Duodenal mucosa (tissue), 2 donors: ENCODE results near the gene RB1.

Experiments used
- H3K27ac ChIP-seq: one replicate; pipeline ENCODE4 v1.7.0; 2013; ENCODE audit warnings: low read depth, low read length
- H3K27me3 ChIP-seq, 2 donors: one replicate each; pipeline ENCODE4 v1.7.0; 2013; ENCODE audit warnings: low read length in 2 of 2, control low read depth in 1 of 2; ENCODE audit not compliant: insufficient read depth in 2 of 2, control insufficient read depth in 1 of 2
- H3K36me3 ChIP-seq, 2 donors: one replicate each; pipeline ENCODE4 v1.7.0; 2013; ENCODE audit warnings: low read length in 2 of 2, control low read depth in 1 of 2; ENCODE audit not compliant: insufficient read depth in 2 of 2, control insufficient read depth in 1 of 2
- H3K4me1 ChIP-seq, 2 donors: one replicate each; pipeline ENCODE4 v1.7.0; 2013; ENCODE audit warnings: low read length in 2 of 2, control low read depth in 1 of 2; ENCODE audit not compliant: insufficient read depth in 2 of 2, control insufficient read depth in 1 of 2
- H3K4me3 ChIP-seq, 2 donors: one replicate each; pipeline ENCODE4 v1.7.0; 2013; ENCODE audit warnings: low read length in 2 of 2, low read depth in 1 of 2
- H3K9ac ChIP-seq, 2 donors: one replicate each; pipeline ENCODE4 v1.7.0; 2013; ENCODE audit warnings: low read length in 2 of 2, low read depth in 1 of 2
- H3K9me3 ChIP-seq, 2 donors: one replicate each; pipeline ENCODE4 v1.7.0; 2013; ENCODE audit warnings: low read length in 2 of 2, control low read depth in 1 of 2; ENCODE audit not compliant: control insufficient read depth in 1 of 2

The RB1 gene

DNA sequence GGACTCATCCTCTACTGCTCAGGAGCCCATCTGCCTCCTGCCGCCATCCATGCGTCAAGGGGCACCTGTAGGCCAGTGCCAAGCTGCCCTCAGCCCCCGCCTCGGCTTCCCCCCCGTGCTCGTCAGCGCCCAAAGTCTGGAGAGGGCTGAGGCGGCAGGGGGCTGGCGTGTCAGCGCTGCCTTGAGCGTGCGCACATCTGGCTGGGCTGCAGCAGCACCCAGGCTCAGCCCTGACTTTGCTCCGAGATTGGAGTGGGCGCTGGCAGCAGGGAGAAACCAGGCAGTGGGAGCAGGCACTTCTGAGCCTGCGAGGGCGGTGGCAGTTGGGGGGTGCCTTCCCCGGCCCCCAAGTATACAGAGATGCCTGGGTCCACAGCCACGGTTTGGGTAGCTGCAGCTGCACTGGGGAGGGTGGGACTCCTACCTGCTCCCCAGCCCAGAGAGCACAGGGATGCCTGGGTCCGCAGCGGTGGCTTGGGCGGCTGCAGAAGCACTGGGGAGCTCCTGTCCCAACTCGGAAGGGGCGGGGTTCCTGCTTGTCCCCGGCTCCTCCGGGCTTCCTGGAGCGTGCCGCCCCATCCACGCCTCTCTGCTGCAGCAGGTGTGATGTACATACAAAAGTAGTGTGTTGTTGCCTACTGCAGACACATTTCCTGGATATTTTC lies 154.2 kb downstream of the RB1 start:
- H3K27me3 ChIP-seq = no peaks in the 10 kb centered on the region
- H3K9me3 ChIP-seq = no peaks in the 10 kb centered on the region
- no peak overlapping the region for H3K9ac ChIP-seq
- H3K4me3 ChIP-seq = no peak overlapping the region
- no peak overlapping the region for H3K27ac ChIP-seq
- no peaks in the 10 kb centered on the region for H3K4me1 ChIP-seq
- peaks cover 17 to 41% of the 10 kb centered on the region in 2 donors for H3K36me3 ChIP-seq

DNA sequence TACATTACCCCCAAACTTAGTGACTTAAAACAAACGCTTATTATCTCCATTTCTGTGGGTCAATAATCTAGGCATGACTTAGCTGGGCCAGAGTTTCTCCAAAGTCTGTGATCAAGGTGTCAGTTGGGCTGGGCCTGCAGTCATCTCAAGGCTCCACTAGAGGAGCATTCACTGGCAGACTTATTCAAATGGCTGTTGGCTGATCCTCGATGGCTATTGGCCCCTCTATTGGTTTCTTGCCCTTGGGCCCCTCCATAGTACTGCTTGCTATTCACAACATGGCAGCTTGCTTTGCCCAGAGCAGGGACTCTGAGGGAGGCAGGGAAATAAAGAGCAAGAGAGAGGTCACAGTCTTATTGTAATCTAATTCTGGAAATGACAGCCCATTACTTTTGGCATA lies 171.7 kb downstream of the RB1 start:
- Histone ChIP-seq H3K9me3 (no peaks in the 10 kb centered on the region), H3K27me3 (no peaks in the 10 kb centered on the region), H3K4me3 (no peak overlapping the region), H3K36me3 (peaks cover 5 to 6% of the 10 kb centered on the region in 2 donors), H3K4me1 (no peaks in the 10 kb centered on the region), H3K9ac (no peak overlapping the region), H3K27ac (no peak overlapping the region)

DNA sequence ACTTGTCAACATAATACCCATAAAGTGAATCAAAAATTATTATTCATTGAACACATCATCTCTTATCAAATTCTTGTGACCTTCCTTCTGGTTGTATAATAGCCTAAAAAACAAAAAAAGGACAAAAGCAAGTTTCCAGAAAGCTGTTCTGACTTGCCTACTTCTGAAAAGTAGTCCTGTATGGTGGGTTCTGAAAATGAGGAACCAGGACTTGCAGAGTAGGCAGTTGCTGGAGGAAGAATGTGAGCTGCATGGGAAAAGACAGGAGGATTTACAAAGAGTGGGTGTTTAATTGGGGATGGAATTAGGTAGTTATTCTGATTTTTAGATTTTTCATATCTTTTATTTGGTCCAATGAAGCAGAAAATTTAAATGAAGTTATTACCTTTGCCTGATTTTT lies 172.7 kb downstream of the RB1 start:
- Histone ChIP-seq H3K9me3 (no peaks in the 10 kb centered on the region), H3K27me3 (no peaks in the 10 kb centered on the region), H3K4me3 (no peak overlapping the region), H3K4me1 (no peaks in the 10 kb centered on the region), H3K27ac (no peak overlapping the region), H3K36me3 (peaks cover 5 to 6% of the 10 kb centered on the region in 2 donors), H3K9ac (no peak overlapping the region)

DNA sequence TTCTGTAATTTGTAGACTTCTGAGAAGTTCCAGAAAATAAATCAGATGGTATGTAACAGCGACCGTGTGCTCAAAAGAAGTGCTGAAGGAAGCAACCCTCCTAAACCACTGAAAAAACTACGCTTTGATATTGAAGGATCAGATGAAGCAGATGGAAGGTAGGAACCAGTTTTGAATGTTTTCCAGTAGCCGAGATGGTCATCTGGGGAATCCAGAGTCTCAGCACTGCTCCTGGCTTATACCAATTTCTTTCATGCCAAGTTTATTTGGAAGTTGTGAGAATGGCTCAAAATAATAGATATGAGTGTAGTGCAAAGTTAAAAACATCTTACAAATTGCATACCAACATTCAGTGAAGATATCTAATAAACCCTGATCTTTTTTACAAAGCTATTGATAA lies 173.1 kb downstream of the RB1 start:
- H3K36me3 ChIP-seq = peaks cover 5 to 6% of the 10 kb centered on the region in 2 donors
- no peaks in the 10 kb centered on the region for H3K4me1 ChIP-seq
- no peaks in the 10 kb centered on the region for H3K27me3 ChIP-seq
- H3K4me3 ChIP-seq = no peak overlapping the region
- H3K27ac ChIP-seq = no peak overlapping the region
- H3K9me3 ChIP-seq = no peaks in the 10 kb centered on the region
- no peak overlapping the region for H3K9ac ChIP-seq

DNA sequence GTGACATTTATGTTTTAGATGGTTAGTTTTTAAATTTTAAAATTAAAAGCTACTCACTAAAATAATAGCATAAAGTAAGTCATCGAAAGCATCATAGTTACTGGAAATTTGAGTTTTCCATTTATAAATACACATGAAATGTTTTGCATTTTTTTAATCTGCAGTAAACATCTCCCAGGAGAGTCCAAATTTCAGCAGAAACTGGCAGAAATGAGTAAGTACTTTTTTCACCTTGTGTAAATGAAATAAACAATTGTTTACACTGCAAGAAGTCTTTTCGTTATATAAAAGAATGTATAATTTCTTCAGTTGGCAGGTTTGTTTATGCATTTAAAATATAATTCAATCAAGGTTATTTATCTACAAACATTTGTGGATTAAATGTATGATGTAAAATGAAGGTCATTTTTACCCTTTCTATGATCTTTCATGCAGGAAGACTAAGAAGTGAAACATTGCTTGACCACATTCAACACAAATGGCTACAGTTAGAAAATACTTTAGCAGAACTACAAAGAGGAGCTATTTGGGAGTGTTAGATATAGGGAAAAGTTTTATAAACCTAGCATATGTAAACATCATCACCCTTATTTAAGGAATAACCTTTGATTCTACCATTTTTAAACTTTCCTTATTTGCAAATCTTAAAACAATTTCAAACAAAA lies 173.8 kb downstream of the RB1 start:
- Histone ChIP-seq H3K27ac (no peak overlapping the region), H3K4me3 (no peak overlapping the region), H3K27me3 (no peaks in the 10 kb centered on the region), H3K4me1 (no peaks in the 10 kb centered on the region), H3K9me3 (no peaks in the 10 kb centered on the region), H3K36me3 (peaks cover 5 to 6% of the 10 kb centered on the region in 2 donors), H3K9ac (no peak overlapping the region)

DNA sequence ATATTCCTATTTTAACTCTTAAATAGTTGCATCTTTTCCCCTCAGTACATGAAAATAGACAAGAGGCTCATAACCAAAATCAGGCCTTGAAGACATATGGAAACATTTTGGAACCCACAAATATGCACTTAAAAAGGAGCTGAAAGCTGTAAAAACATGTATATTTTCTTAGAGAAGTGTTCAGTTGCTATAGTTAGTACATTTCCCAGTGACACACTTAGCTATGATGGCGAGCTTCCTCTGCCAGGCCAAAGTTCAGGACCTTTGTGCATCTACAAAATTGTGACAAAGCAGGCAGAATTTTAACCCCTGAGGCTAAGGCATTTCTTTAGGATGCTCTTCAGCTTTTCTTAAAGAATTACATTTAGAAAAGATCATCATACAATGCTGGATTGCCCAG lies 174.8 kb downstream of the RB1 start:
- no peak overlapping the region for H3K9ac ChIP-seq
- no peaks in the 10 kb centered on the region for H3K27me3 ChIP-seq
- no peak overlapping the region for H3K4me3 ChIP-seq
- no peaks in the 10 kb centered on the region for H3K9me3 ChIP-seq
- peaks cover 5 to 6% of the 10 kb centered on the region in 2 donors for H3K36me3 ChIP-seq
- H3K27ac ChIP-seq = no peak overlapping the region
- H3K4me1 ChIP-seq = no peaks in the 10 kb centered on the region

DNA sequence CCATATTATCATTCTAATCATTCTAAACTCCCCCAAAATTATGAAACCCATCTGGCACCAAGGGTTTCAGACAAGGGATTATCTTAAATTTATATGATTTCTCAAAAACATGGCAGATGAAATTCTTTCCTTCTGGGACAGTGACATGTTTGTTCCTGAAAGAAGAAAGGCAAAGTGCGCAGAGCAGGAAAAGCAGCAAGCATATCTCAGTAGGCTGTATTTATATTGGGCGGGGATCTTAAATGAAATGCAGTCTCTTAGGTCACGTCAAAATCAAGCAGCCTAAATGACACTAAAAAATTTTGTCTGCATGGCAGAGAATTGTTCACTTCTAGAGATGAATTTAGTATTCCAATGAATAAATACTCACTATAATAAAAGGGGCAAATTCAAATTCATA lies 180.0 kb downstream of the RB1 start:
- no peaks in the 10 kb centered on the region for H3K4me1 ChIP-seq
- H3K27me3 ChIP-seq = no peaks in the 10 kb centered on the region
- H3K27ac ChIP-seq = no peak overlapping the region
- H3K4me3 ChIP-seq = no peak overlapping the region
- H3K9me3 ChIP-seq = no peaks in the 10 kb centered on the region
- peaks cover 5 to 12% of the 10 kb centered on the region in 2 donors for H3K36me3 ChIP-seq
- H3K9ac ChIP-seq = no peak overlapping the region

DNA sequence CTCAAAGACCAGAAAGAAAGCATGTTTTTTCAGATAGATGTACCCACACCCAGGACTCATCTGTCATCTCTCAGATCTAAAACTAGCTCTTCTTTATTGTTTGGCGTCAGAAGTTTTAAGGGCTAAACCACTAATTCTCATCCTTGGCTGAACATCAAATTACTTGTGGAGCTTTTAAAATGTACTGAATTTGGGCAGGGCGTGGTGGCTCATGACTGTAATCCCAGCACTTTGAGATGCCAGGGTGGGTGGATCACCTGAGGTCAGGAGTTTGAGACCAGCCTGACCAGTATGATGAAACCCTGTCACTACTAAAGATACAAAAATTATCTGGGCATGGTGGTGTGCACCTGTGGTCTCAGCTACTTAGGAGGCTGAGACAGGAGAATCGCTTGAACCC lies 181.9 kb downstream of the RB1 start:
- no peaks in the 10 kb centered on the region for H3K9me3 ChIP-seq
- H3K4me3 ChIP-seq = no peak overlapping the region
- no peaks in the 10 kb centered on the region for H3K27me3 ChIP-seq
- H3K9ac ChIP-seq = no peak overlapping the region
- H3K4me1 ChIP-seq = no peaks in the 10 kb centered on the region
- H3K36me3 ChIP-seq = peaks cover 4 to 5% of the 10 kb centered on the region in 2 donors
- no peak overlapping the region for H3K27ac ChIP-seq

DNA sequence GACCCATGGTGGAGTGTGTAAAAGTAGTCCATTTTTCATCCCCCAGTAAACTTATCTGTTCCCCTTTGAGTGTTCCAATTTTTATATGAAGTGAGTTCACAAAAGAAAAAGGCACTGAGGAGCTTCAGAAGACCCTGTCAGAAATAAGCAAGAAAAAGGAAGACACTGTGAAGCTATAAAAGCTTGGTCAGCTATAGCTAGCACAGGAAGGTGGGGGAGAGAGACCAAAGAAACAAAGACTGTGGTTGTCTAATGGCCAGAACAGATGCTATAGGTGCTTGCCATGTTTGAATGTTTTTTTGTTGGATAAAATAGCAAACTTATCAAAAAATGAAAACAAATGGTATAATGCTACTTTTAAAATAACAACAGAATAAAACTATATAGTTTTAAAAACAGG lies 182.8 kb downstream of the RB1 start:
- no peaks in the 10 kb centered on the region for H3K9me3 ChIP-seq
- H3K27me3 ChIP-seq = no peaks in the 10 kb centered on the region
- no peaks in the 10 kb centered on the region for H3K4me1 ChIP-seq
- H3K9ac ChIP-seq = no peak overlapping the region
- H3K4me3 ChIP-seq = no peak overlapping the region
- H3K36me3 ChIP-seq = peaks cover 4 to 5% of the 10 kb centered on the region in 2 donors
- no peak overlapping the region for H3K27ac ChIP-seq

DNA sequence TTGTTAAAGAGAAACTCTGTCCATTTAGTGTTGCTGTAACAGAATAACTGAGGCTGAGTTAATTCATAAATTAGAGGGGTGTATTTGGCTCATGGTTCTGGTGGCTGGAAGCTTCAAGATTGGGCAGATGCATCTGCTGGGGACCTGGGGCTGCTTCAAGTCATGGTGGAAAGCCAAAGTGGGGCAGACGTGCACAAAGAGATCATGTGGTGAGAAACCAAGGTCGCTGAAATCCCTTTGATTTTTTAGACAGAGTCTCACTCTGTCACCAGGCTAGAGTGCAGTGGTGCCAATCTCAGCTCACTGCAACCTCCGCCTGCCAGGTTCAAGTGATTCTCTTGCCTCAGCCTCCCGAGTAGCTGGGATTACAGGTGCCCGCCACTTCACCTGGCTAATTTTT lies 183.3 kb downstream of the RB1 start:
- no peak overlapping the region for H3K4me3 ChIP-seq
- H3K36me3 ChIP-seq = peaks cover 4 to 5% of the 10 kb centered on the region in 2 donors
- peaks cover under 1 to 3% of the 10 kb centered on the region in 2 donors for H3K4me1 ChIP-seq
- no peaks in the 10 kb centered on the region for H3K9me3 ChIP-seq
- H3K27me3 ChIP-seq = no peaks in the 10 kb centered on the region
- H3K27ac ChIP-seq = no peak overlapping the region
- H3K9ac ChIP-seq = no peak overlapping the region
